Gastrocnemius medialis (tissue), 4 donors: Measurements from ENCODE around the gene FKBP7. TPM values are rescaled to one million over a fixed set of nuclear protein-coding genes. Genes with fewer than 3 reads are reported as not detected.
"Not testable (repeated sequence)": the region's sequence is repeated elsewhere in the genome, so short reads cannot be mapped to it uniquely, and the experiment has no call there.

Experiments used
- ATAC-seq, 2 donors: fragments of 150-250 bp; one replicate each; pipeline ENCODE4 v1.9.1; 2016
- DNase-seq, 2 donors: peaks; one replicate each; pipeline ENCODE4 v3.0.0-alpha.2; 2019
- H3K27ac ChIP-seq, 4 donors: fragments of 200-600 bp; sonication (generic); 1 replicate in 1 of 4; 2 replicates in 3 of 4; pipeline ENCODE4 v1.5.1; 2016 to 2018; ENCODE audit warnings: mild to moderate bottlenecking in 2 of 4, moderate library complexity in 1 of 4
- H3K27me3 ChIP-seq, 3 donors: fragments of 200-600 bp; sonication (generic) in 2 of 3; 1 replicate in 1 of 3; 2 replicates in 2 of 3; pipeline versions ENCODE4 v1.5.1 to v1.6.0; 2016 to 2019; ENCODE audit warnings: mild to moderate bottlenecking in 1 of 3, moderate library complexity in 1 of 3
- H3K36me3 ChIP-seq, 2 donors: fragments of 200-600 bp; sonication (generic) in 1 of 2; one replicate each; pipeline ENCODE4 v1.5.1; 2017 to 2018
- H3K4me1 ChIP-seq, 2 donors: fragments of 200-600 bp; sonication (generic) in 1 of 2; one replicate each; pipeline ENCODE4 v1.5.1; 2016 to 2017; ENCODE audit warnings: mild to moderate bottlenecking in 2 of 2
- H3K4me3 ChIP-seq, 4 donors: fragments of 200-600 bp; sonication (generic) in 3 of 4; 1 replicate in 1 of 4; 2 replicates in 3 of 4; pipeline ENCODE4 v1.5.1; 2016 to 2019; ENCODE audit warnings: mild to moderate bottlenecking in 2 of 4
- H3K9me3 ChIP-seq, 3 donors: fragments of 200-600 bp; sonication (generic) in 2 of 3; 1 replicate in 1 of 3; 2 replicates in 2 of 3; pipeline ENCODE4 v1.5.1; 2016 to 2019
- CTCF ChIP-seq, 5 experiments: fragments of 450-650 bp in 3 of 5; fragments of 200-600 bp in 2 of 5; sonication (generic) in 2 of 5; IDR thresholded peaks in 4 of 5; conservative IDR thresholded peaks in 1 of 5; 1 replicate in 4 of 5; 2 replicates in 1 of 5; pipeline ENCODE4 v1.5.1; 2016 to 2019; ENCODE audit warnings: antibody characterized with exemption in 5 of 5, mild to moderate bottlenecking in 3 of 5, moderate library complexity in 3 of 5
- POLR2A ChIP-seq, 2 donors: fragments of 450-650 bp; IDR thresholded peaks; one replicate each; pipeline ENCODE4 v1.6.1; 2017; ENCODE audit warnings: antibody characterized with exemption in 2 of 2, mild to moderate bottlenecking in 2 of 2, moderate library complexity in 2 of 2
- in situ Hi-C, 4 donors: fragments of 200-750 bp; cut with MboI; loops; one replicate each; pipeline versions ENCODE4 v1.15.0 to v1.8.0; 2017; ENCODE audit warnings: low sequenced_read_pairs in 4 of 4
- intact Hi-C: fragments of 100-400 bp; cut with DNase I; formaldehyde crosslinking; loops from one replicate; pipeline ENCODE4 v1.15.1; 2023; ENCODE audit warnings: low total_unique reads
- total RNA-seq, 4 donors: library from RNA; depleted of rRNA; stranded (reverse); fragments of >200 nt; gene quantifications; one replicate each; pipeline versions ENCODE4 v1.1.0 to v1.2.3, GENCODE V29; 2016

FKBP7 gene
- total RNA-seq, 4 donors from 2014 or later, result 1.4 to 5.0 (median 3.3) TPM

GRCh38 chr2:178473373-178473772 is 5.0 kb downstream of the FKBP7 start:
- ATAC-seq, result no peak
- Histone ChIP-seq H3K4me1 (peaks cover 3 to 5% of the 10 kb centered on the region in 2 donors), H3K36me3 (no peaks in the 10 kb centered on the region), H3K27me3 (no peaks in the 10 kb centered on the region), H3K4me3 (no peak overlapping the region), H3K9me3 (no peaks in the 10 kb centered on the region), H3K27ac (no peak overlapping the region)
- TF ChIP-seq POLR2A (IDR thresholded peaks at IDR 0.05), result no peak
- no peak for TF ChIP-seq CTCF (IDR thresholded peaks at IDR 0.05 in 4 of 5, conservative IDR thresholded peaks at IDR 0.05 in 1 of 5)
- intact Hi-C loops, result no loop called here
- in situ Hi-C loops, result no loop called here
- no peak for DNase-seq

GRCh38 chr2:178471313-178471712 is 7.1 kb downstream of the FKBP7 start:
- H3K4me1 ChIP-seq, H3K4me3 ChIP-seq, DNase-seq, in situ Hi-C loops, H3K27me3 ChIP-seq, ATAC-seq, H3K9me3 ChIP-seq, intact Hi-C loops, H3K36me3 ChIP-seq, H3K27ac ChIP-seq: not testable (repeated sequence)

GRCh38 chr2:178469219-178469849 is 9.1 kb downstream of the FKBP7 start:
- no peaks in the 10 kb centered on the region for H3K36me3 ChIP-seq
- H3K4me1 ChIP-seq, result no peaks in the 10 kb centered on the region
- H3K9me3 ChIP-seq, result no peaks in the 10 kb centered on the region
- ATAC-seq, result no peak
- intact Hi-C loops, result no loop called here
- no peak overlapping the region for H3K27ac ChIP-seq
- no peaks in the 10 kb centered on the region for H3K27me3 ChIP-seq
- no peak for DNase-seq
- in situ Hi-C loops, result no loop called here
- no peak for TF ChIP-seq POLR2A (IDR thresholded peaks at IDR 0.05)
- no peak for TF ChIP-seq CTCF (IDR thresholded peaks at IDR 0.05 in 4 of 5, conservative IDR thresholded peaks at IDR 0.05 in 1 of 5)
- H3K4me3 ChIP-seq, result no peak overlapping the region

GRCh38 chr2:178457390-178457886 is 21.0 kb downstream of the FKBP7 start:
- intact Hi-C loops (no loop called here), in situ Hi-C loops (no loop called here)
- TF ChIP-seq POLR2A (IDR thresholded peaks at IDR 0.05) (no peak), CTCF (IDR thresholded peaks at IDR 0.05 in 4 of 5, conservative IDR thresholded peaks at IDR 0.05 in 1 of 5) (no peak)
- no peaks in the 10 kb centered on the region for H3K9me3 ChIP-seq
- no peaks in the 10 kb centered on the region for H3K36me3 ChIP-seq
- H3K27me3 ChIP-seq, result no peaks in the 10 kb centered on the region
- H3K4me1 ChIP-seq, result no peaks in the 10 kb centered on the region
- no peak overlapping the region for H3K4me3 ChIP-seq
- H3K27ac ChIP-seq, result no peak overlapping the region
- no peak for DNase-seq
- no peak for ATAC-seq

- intact Hi-C loops (no loop called here), in situ Hi-C loops (no loop called here)
- H3K4me3 ChIP-seq, result no peak overlapping the region
- no peaks in the 10 kb centered on the region for H3K36me3 ChIP-seq
- no peak for ATAC-seq
- peaks cover 0 to 7% of the 10 kb centered on the region in 2 donors for H3K4me1 ChIP-seq
- DNase-seq, result no peak
- no peaks in the 10 kb centered on the region for H3K9me3 ChIP-seq
- TF ChIP-seq CTCF (IDR thresholded peaks at IDR 0.05 in 4 of 5, conservative IDR thresholded peaks at IDR 0.05 in 1 of 5), result no peak
- no peak overlapping the region for H3K27ac ChIP-seq
- no peaks in the 10 kb centered on the region for H3K27me3 ChIP-seq
Measured at GRCh38 chr2:178455947-178456346, 22.5 kb downstream of the FKBP7 start.
